Endothelial cell of umbilical vein (primary cell): ENCODE measurements around the gene MRO. TPM values are rescaled to one million over a fixed set of nuclear protein-coding genes. Genes with fewer than 3 reads are reported as not detected.

Source experiments
- BruUV-seq: library from RNA; stranded (reverse); fragments of 400-500 nt; replicated peaks from 2 replicates; lab custom pipeline; 2021; lab: Mats Ljungman, UMichigan
- CTCF ChIA-PET: fragments of 300-600, 350-600 bp; sonication (Branson Sonifier 250); formaldehyde crosslinking; loops from one replicate; lab custom pipeline; 2021; ENCODE audit warnings: antibody characterized with exemption, inconsistent platforms; lab: Charles Lee
- POLR2A ChIA-PET: fragments of 300-600, 350-600 bp; sonication (Branson Sonifier 250); formaldehyde crosslinking; loops from one replicate; lab custom pipeline; 2021; ENCODE audit warnings: antibody characterized with exemption, inconsistent platforms; lab: Charles Lee
- DNase-seq: peaks from one replicate; pipeline ENCODE4 v3.0.0-alpha.2; 2011; ENCODE audit warnings: low read depth, low spot score
- FAIRE-seq: peaks from 2 replicates; lab custom pipeline; 2011; peaks lifted over from hg19 to GRCh38; lab: Jason Lieb, UNC
- H2AFZ ChIP-seq: 2 replicates; pipeline ENCODE4 v1.6.0; 2012; ENCODE audit warnings: low read depth, low read length, control low read depth, inconsistent platforms
- H3K27ac ChIP-seq: 2 replicates; pipeline ENCODE4 v1.5.1; 2011; ENCODE audit warnings: low read depth, mild to moderate bottlenecking, control low read depth, low read length, moderate library complexity; ENCODE audit not compliant: insufficient read depth
- H3K27me3 ChIP-seq, 2 experiments: 2 replicates each; pipeline versions ENCODE4 v1.6.0 to v1.6.1; 2011; ENCODE audit warnings: low read length in 2 of 2, mixed read lengths in 1 of 2; ENCODE audit not compliant: control insufficient read depth in 2 of 2, insufficient read depth in 2 of 2
- H3K36me3 ChIP-seq, 2 experiments: 2 replicates in 1 of 2; 3 replicates in 1 of 2; pipeline ENCODE4 v1.5.1; 2011; ENCODE audit warnings: low read length in 2 of 2, mild to moderate bottlenecking in 1 of 2, moderate library complexity in 1 of 2; ENCODE audit not compliant: control insufficient read depth in 2 of 2, insufficient read depth in 2 of 2; ENCODE audit errors: extremely low read depth in 1 of 2
- H3K4me1 ChIP-seq: 3 replicates; pipeline ENCODE4 v1.5.1; 2011; ENCODE audit warnings: mild to moderate bottlenecking, low read length; ENCODE audit not compliant: control insufficient read depth, insufficient read depth; ENCODE audit errors: extremely low read depth
- H3K4me2 ChIP-seq: 2 replicates; pipeline ENCODE4 v1.6.1; 2011; ENCODE audit warnings: low read length, control low read depth, mixed read lengths; ENCODE audit not compliant: insufficient read depth
- H3K4me3 ChIP-seq, 3 experiments: fragments of 200-600 bp in 1 of 3; sonication (generic), shearing (Covaris generic) in 1 of 3; replicated peaks in 1 of 3; 2 replicates each; pipeline ENCODE4 v1.5.1; 2011 to 2016; ENCODE audit warnings: control low read depth in 3 of 3, low read length in 3 of 3, mild to moderate bottlenecking in 2 of 3, inconsistent platforms in 1 of 3, low read depth in 1 of 3, moderate library complexity in 1 of 3; ENCODE audit not compliant: insufficient read depth in 1 of 3
- H3K79me2 ChIP-seq: 2 replicates; pipeline ENCODE4 v1.6.0; 2012; ENCODE audit warnings: low read length, inconsistent platforms; ENCODE audit not compliant: control insufficient read depth, insufficient read depth
- H3K9ac ChIP-seq: replicated peaks from 2 replicates; pipeline ENCODE3; 2011; ENCODE audit warnings: low read length, control low read depth; ENCODE audit not compliant: insufficient read depth; ENCODE audit errors: extremely low read depth
- H3K9me1 ChIP-seq: replicated peaks from 3 replicates; pipeline ENCODE4 v1.6.0; 2011; ENCODE audit warnings: mild to moderate bottlenecking, low read length; ENCODE audit not compliant: control insufficient read depth, insufficient read depth; ENCODE audit errors: extremely low read depth
- H3K9me3 ChIP-seq: replicated peaks from 2 replicates; pipeline ENCODE4 v1.5.1; 2012; ENCODE audit warnings: low read length, inconsistent platforms; ENCODE audit not compliant: control insufficient read depth, insufficient read depth
- H4K20me1 ChIP-seq: replicated peaks from 2 replicates; pipeline ENCODE3; 2011; ENCODE audit warnings: mild to moderate bottlenecking, low read length; ENCODE audit not compliant: control insufficient read depth, insufficient read depth; ENCODE audit errors: extremely low read depth
- EZH2 ChIP-seq: IDR thresholded peaks from 2 replicates; pipeline ENCODE4 v1.6.1; 2012; ENCODE audit warnings: borderline replicate concordance, low read depth, mild to moderate bottlenecking, moderate library complexity, low read length, inconsistent platforms; ENCODE audit not compliant: severe bottlenecking
- FOS ChIP-seq: IDR thresholded peaks from 2 replicates; pipeline ENCODE4 v1.6.1; 2011; ENCODE audit warnings: mild to moderate bottlenecking, low read length, moderate library complexity, borderline replicate concordance; ENCODE audit not compliant: insufficient read depth
- GATA2 ChIP-seq: IDR thresholded peaks from 2 replicates; pipeline ENCODE4 v1.7.0; 2011; ENCODE audit warnings: low read depth, mild to moderate bottlenecking, moderate library complexity, mixed read lengths, low read length; ENCODE audit not compliant: insufficient read length, insufficient read depth
- JUN ChIP-seq: IDR thresholded peaks from 2 replicates; pipeline ENCODE4 v1.6.1; 2011; ENCODE audit warnings: borderline replicate concordance, low read depth; ENCODE audit not compliant: insufficient read length, insufficient read depth
- MYC ChIP-seq: IDR thresholded peaks from one replicate; pipeline ENCODE4 v1.6.1; 2011; ENCODE audit warnings: mild to moderate bottlenecking, low read depth, low read length
- POLR2A ChIP-seq: IDR thresholded peaks from 2 replicates; pipeline ENCODE4 v1.6.1; 2012; ENCODE audit warnings: low read depth, mild to moderate bottlenecking, control low read depth, low read length
- POLR2AphosphoS5 ChIP-seq: IDR thresholded peaks from 2 replicates; pipeline ENCODE4 v1.6.1; 2012; ENCODE audit warnings: low read depth, mild to moderate bottlenecking, control low read depth, low read length, moderate library complexity; ENCODE audit not compliant: insufficient read depth
- dilution Hi-C: fragments of 300-500 bp; cut with MboI; formaldehyde crosslinking; loops from one replicate; pipeline ENCODE4 v1.15.0; 2019; ENCODE audit warnings: low sequenced_read_pairs; ENCODE audit not compliant: extremely low pct_ligation_motif_present
- intact Hi-C: fragments of 100-400 bp; cut with micrococcal nuclease; formaldehyde crosslinking; loops from one replicate; pipeline ENCODE4 v1.10.0; 2022
- polyA plus RNA-seq, 4 experiments: library from polyadenylated mRNA; depleted of rRNA in 3 of 4; stranded (reverse) in 3 of 4; unstranded in 1 of 4; fragments of >200 nt; gene quantifications; 2 replicates each; pipeline versions ENCODE4 v1.2.1 to v1.2.3, GENCODE V29; 2011 to 2012; ENCODE audit warnings: missing spikeins in 1 of 4
- total RNA-seq: library from RNA; stranded (reverse); gene quantifications from 2 replicates; pipeline ENCODE4 v1.2.3, GENCODE V29; 2021
- TF ChIP-seq, protein P1 (sequence below), 2 donors: IDR thresholded peaks; 1 replicate in 1 of 2; 2 replicates in 1 of 2; pipeline ENCODE4 v1.5.1; 2011; ENCODE audit warnings: low read length in 2 of 2, mild to moderate bottlenecking in 2 of 2, moderate library complexity in 2 of 2, control low read depth in 1 of 2, inconsistent platforms in 1 of 2, low read depth in 1 of 2; ENCODE audit not compliant: insufficient read depth in 1 of 2; ENCODE audit errors: extremely low read depth in 1 of 2
- TF ChIP-seq, protein P2 (sequence below): IDR thresholded peaks from 2 replicates; pipeline ENCODE4 v1.6.1; 2011; ENCODE audit not compliant: insufficient read depth, insufficient read length

Gene MRO
- total and polyA plus RNA-seq, 2 donors (not counting 3 experiments of a cell fraction or from before 2014, with no cell fraction given), result not detected

GRCh38 chr18:50842846-50843245 lies 23.0 kb upstream of the MRO start:
- Histone ChIP-seq H3K9me3 (no peaks in the 10 kb centered on the region), H3K4me3 (no peak overlapping the region), H3K4me2 (no peak overlapping the region), H3K9ac (no peak overlapping the region), H3K27ac (no peak overlapping the region), H3K36me3 (no peaks in the 10 kb centered on the region), H2AFZ (no peak overlapping the region), H3K27me3 (no peaks in the 10 kb centered on the region), H3K4me1 (peaks cover 5% of the 10 kb centered on the region), H4K20me1 (no peaks in the 10 kb centered on the region), H3K79me2 (no peaks in the 10 kb centered on the region), H3K9me1 (no peaks in the 10 kb centered on the region)
- no peak for FAIRE-seq
- ChIA-PET CTCF (interaction anchor here (1.2 kb wide), 1 partner anchor 11 kb away, joined by 3 read pairs; no protein-coding TSS in a partner anchor), POLR2A (no interaction called here)
- BruUV-seq, result no TSS peak
- dilution Hi-C loops, result no loop called here
- TF ChIP-seq POLR2A, result no peak
- TF ChIP-seq GATA2, result no peak
- TF ChIP-seq, protein P1, sequence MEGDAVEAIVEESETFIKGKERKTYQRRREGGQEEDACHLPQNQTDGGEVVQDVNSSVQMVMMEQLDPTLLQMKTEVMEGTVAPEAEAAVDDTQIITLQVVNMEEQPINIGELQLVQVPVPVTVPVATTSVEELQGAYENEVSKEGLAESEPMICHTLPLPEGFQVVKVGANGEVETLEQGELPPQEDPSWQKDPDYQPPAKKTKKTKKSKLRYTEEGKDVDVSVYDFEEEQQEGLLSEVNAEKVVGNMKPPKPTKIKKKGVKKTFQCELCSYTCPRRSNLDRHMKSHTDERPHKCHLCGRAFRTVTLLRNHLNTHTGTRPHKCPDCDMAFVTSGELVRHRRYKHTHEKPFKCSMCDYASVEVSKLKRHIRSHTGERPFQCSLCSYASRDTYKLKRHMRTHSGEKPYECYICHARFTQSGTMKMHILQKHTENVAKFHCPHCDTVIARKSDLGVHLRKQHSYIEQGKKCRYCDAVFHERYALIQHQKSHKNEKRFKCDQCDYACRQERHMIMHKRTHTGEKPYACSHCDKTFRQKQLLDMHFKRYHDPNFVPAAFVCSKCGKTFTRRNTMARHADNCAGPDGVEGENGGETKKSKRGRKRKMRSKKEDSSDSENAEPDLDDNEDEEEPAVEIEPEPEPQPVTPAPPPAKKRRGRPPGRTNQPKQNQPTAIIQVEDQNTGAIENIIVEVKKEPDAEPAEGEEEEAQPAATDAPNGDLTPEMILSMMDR (IDR thresholded peaks at IDR 0.05; ENCODE audit: extremely low read depth in 1 of 2, insufficient read depth in 1 of 2, low read depth in 1 of 2, low read length in 2 of 2), result no peak
- TF ChIP-seq, protein P2, sequence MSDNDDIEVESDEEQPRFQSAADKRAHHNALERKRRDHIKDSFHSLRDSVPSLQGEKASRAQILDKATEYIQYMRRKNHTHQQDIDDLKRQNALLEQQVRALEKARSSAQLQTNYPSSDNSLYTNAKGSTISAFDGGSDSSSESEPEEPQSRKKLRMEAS, result no peak
- no peak for TF ChIP-seq FOS
- no peak for TF ChIP-seq POLR2AphosphoS5
- TF ChIP-seq EZH2, result no peak
- TF ChIP-seq MYC, result no peak
- TF ChIP-seq JUN, result no peak
- intact Hi-C loops, result no loop called here
- DNase-seq, result no peak
